GM19035 (cell line): Measurements from ENCODE around the gene MYADML2.

Source experiments
- ATAC-seq: cut with Tn5 transposase; IDR thresholded peaks from one replicate; pipeline ENCODE4 v1.9.1; 2021; ENCODE audit not compliant: unreplicated experiment

The MYADML2 gene

DNA sequence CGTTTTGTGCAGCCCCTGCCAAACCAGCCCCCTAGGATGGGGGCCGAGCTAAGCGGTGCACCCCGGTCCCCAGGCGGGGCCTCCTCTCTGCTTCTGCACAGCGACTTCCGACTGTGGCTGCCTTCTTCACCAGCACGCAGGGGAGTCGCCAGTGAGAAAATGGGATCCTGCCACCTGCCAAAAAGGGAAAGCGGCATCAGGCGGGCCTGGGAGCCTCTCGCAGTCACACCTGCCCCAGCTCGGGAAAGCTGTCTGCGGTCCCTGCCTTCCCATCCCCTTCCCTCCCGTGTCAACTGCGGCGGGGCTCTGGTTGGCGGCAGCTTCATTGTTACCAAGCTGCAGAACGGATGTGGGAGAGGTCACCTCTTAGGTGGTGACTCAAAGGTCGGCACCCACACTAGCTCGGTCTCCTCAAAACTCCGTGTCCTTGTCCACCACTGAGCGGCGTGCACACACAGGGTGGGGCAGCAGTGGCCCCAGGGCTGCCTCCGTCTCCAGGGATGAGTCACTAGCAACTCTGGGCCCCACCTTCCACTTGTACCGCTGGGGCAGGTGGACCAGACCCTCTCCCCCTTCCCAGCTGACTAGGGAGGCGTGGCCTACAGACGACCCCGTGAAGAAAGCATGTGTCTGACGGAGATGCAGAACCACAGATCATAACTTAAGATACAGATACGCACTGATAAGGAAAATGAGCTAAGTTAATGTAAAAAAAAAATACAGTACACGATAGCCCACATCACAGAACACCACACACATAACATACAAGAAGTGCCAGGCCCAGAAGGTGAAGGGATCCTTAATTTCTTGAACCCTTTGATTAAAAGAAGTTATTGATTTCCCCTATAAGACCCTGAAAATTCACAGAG, 34.4 kb downstream of the MYADML2 start:
- no peak for ATAC-seq

- ATAC-seq: no peak
Observed at GRCh38 chr17:81911969-81912368, 35.1 kb downstream of the MYADML2 start.

DNA sequence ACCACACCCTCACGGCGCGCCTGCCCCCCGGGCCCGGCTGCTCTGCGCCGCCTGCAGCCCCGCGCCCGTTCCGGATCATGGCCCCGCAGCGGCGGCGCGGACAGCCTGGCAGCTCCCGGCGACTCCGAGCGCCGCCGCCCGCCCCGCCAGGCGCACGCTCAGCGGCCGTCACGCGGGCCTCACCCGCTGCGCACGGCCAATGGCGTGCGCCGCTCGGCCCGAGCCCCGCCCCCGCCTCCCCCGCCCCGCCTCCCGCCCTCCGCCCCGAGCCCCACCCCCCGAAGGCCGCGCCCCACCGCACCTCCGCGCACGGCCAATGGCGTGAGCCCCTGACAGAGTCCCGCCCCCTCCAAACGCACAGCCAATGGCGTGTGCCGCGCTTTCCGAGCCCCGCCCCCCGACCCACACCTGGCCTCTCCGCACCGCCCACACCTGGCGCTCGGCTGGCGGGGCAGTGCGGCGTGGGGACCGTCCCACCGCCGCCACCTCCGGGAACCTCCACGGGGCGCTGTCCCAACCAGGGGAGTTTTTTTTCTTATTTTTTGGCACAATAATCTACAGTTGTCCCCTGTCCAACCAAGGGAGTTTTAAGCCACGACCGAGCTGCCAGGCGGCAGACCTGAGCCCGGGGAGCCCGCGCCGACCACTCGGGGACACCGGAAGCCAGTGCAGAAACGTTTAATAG, 35.6 kb downstream of the MYADML2 start, which contains the start of gene PCYT2:
PCYT2 (minus strand) TSS at position 123 of the 685 bp plus-strand sequence; CDS start at position 79, 44 bp downstream.
- ATAC-seq: peak; percentile 70

GRCh38 chr17:81910840-81911276, 36.2 kb downstream of the MYADML2 start:
- ATAC-seq: peak; percentile 34

GRCh38 chr17:81909966-81910839, 36.8 kb downstream of the MYADML2 start:
- no peak for ATAC-seq

DNA sequence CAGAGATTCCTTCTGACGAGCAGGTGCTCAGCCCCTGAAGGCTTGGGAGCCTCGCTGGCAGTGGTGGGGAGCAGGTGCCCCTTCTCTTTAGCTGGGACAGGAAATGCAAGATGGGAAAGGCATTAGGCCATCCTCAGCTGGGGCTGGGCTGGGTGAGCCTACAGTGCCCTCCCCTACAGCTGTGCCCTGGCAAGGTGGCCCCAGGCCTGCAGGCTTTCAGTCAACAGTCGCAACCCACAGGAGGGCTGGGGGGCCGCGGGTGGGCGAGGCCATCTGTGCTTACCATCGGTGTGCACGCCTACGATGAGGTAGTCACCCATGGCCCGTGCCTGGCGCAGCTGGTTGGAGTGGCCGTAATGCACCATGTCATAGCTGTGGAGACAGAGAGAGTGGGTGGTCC, 37.8 kb downstream of the MYADML2 start:
- no peak for ATAC-seq

DNA sequence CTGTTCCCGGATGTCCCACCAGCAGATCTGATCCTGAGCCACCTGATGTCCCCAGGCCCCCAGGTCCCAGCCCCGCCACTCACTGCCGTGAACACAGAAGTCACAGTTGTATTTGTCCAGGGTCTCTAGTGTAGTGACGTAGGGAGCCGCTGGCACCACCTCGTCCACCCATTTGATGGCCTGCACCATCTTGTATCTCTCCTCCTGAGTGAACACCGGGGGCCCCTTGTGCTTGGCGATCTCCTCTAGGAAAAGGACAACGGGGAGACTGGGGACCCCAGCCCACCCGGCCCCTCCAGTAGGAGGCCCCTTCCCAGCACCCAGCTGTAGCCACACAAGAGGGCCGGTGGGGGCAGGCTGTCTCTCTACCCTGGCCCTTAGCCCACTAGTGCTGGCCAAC, 38.2 kb downstream of the MYADML2 start:
- ATAC-seq: no peak

GRCh38 chr17:81907219-81908145, 39.6 kb downstream of the MYADML2 start:
- no peak for ATAC-seq

GRCh38 chr17:81906476-81907218, 40.4 kb downstream of the MYADML2 start:
- no peak for ATAC-seq

DNA sequence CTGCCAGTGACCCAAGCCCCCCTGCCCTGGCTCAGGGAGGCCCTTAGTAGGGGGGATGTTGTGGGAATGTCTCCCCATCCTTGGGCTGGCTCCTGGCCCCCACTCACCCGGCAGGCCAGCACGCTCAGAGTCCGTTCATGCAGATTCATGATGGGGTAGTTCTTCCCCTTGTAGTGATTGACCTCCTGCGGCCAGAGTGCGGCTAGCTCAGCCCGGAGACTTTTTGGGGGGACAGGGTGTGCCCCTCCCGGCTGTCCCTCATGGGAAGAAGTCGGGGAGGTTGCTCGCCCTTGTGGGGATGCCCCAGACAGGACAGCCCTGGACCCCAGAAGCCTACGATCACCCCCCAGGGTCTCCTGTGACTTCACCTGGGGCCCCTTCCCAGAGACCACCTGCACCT, 41.0 kb downstream of the MYADML2 start:
- no peak for ATAC-seq

GRCh38 chr17:81905424-81905875, 41.6 kb downstream of the MYADML2 start:
- ATAC-seq: no peak

GRCh38 chr17:81904600-81905423, 42.2 kb downstream of the MYADML2 start:
- ATAC-seq: no peak

DNA sequence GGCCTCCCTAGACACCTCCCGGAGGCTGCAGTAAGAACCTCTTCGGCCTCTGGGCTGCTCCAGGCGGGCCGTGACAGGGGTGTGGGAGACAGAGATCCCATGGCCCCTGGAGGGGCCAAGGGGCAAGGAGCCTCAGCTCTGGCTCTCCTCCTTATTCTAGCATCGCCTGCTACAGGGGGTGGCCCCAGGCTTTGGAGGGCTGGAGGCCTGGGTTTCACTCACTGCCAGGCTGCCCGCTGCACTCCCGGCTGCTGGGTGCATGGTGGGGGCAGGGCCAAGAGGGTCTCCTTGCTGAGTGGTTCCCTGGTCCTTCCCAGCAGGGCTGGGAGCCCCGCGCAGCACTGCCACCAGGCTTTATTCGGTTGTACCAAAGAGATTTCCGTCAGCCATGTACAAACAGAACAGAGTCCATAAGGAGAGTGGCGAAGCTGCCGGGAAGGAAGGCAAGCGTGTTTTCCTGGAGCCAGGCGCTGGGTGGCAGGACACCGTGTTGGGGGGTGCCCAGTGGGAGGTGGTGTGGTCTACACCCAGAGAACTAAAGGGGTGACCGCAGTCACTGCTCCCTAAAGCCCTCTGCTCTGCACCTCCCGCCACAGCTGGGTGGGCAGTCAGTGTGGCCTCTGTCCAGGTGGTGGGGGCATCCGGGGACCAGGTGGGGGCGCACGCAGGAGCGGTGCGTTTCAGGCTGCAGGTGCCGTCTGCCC, 43.0 kb downstream of the MYADML2 start:
- no peak for ATAC-seq

DNA sequence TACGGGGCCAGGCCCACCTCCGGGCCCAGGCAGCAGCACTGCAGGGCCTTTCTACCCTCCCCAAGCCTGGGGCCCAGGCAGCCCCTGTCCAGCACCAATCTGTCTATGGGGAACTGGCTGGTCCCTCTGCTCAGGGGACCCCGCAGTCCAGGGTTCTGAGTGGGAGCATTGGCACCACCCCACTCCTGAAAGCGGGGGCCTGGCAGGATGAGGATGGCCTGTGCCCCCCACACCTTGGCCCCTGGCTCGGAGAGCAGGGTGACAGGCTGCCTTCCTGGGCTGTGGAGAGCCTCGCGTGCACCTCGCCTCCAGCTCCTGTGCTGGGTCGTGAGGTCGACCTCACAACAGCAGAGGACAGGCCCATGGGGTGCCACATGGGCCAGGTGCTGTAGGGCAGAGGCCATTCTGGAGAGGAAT, 43.6 kb downstream of the MYADML2 start:
- ATAC-seq: no peak

DNA sequence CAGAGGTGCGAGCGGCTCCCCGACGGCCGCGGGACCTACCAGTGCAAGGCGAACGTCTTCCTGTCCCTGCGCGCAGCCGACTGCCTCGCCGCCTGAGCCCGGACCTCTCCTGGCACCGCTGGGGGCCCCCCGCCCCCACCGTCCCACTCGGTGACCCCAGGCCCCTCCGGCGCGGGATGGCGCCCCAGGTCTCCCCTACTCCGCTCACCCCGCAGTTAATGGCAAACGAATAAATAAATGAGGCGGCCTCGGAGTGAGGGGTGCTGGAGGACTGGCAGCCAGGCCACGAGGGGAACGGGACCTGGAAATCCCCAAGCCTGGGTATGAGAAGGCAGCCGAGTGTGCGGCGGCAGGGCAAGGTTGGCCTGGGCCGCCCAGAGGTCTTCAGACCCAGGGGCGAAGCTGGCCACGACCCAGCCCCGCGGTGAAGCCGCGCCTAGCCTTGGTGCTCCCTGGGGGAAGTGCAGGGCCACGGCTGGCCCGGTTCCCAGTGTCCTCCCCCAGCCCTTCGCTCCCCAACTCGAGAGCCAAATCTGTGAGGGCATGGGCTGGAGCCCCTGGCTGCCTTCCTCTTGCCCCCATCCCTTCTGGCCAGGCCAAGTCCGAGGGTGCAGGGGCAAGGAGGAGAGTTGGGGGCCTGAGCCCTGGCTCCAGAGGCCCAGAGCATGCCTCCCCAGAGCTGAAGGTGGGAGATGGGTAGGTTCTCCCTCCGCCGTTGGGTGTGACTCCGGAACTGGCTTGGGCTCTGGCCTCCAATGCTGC, 44.2 kb downstream of the MYADML2 start:
- ATAC-seq: no peak

DNA sequence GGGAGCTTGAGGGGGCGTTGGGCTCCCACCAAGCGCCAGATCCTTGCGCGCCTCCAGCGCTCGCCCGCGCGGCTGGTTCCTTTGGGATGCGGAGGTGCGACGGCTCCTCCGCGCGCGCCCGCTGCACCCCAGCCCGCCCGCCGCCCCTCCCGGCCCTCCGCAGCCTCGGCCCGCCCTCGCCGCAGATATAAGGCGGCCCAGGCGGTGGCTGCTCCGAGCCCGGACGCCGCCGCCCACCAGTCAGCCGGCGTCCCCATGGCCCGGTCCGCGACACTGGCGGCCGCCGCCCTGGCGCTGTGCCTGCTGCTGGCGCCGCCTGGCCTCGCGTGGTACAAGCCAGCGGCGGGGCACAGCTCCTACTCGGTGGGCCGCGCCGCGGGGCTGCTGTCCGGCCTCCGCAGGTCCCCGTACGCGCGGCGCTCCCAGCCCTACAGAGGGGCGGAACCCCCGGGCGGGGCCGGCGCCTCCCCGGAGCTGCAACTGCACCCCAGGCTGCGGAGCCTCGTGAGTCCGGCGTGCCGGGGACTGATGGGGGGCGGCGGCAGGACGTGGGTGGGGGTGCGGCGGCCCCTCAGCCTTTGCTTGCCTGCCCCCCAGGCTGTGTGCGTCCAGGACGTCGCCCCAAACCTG, 44.9 kb downstream of the MYADML2 start, which contains the start of gene NPB:
NPB (plus strand) TSS at position 216 of the 630 bp plus-strand sequence; CDS start at position 256, 40 bp downstream.
- ATAC-seq: no peak
